ENCODE results near the gene PHF10. TPM values are rescaled to one million over a fixed set of nuclear protein-coding genes. Genes with fewer than 3 reads are reported as not detected.

PHF10 gene
- total and polyA plus RNA-seq, 2 of the 4 experiments (the other 2 are of a cell fraction), result 7.3 to 15.9 TPM

DNA sequence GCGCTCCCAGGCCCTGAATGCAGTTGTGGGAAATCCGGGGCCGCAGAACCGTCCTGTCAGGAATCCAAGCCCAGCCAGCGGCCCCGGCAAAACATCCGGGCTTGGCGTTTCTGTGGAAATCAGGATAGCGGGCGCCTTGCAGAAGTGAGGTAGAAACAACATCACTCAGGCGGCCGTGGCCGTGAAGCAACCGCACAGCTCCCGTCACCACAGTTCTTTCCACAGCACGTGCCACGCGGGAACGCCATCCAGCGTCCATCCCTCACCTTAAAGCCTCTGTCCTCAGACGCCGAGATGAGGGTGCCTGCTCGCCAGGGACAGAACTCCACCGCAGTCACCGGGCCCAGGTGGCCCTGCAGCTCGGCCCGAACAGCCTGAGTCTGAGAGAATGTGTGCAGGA is 56.6 kb downstream of the PHF10 start:
- Histone ChIP-seq H3K9ac (ENCODE audit: low read depth, low read length) (no peak overlapping the region), H4K8ac (ENCODE audit: low read depth in 2 of 2, low read length in 2 of 2) (no peak overlapping the region), H2AK5ac (ENCODE audit: low read depth, low read length) (no peak overlapping the region), H4K20me1 (ENCODE audit: insufficient read depth, low read length) (no peaks in the 10 kb centered on the region), H3K14ac (replicated peaks; ENCODE audit: low read depth, low read length) (no peak overlapping the region), H3K79me1 (ENCODE audit: low read depth in 1 of 2, low read length in 2 of 2) (no peaks in the 10 kb centered on the region), H3K23ac (ENCODE audit: low read depth, low read length) (no peak overlapping the region), H3K27ac (ENCODE audit: insufficient read depth, low read length) (no peak overlapping the region), H3K4me3 (ENCODE audit: insufficient read depth, low read depth, low read length) (no peak overlapping the region), H3K4ac (ENCODE audit: low read depth, low read length) (no peak overlapping the region), H3K27me3 (ENCODE audit: control insufficient read depth, insufficient read depth, low read length) (no peaks in the 10 kb centered on the region), H4K91ac (ENCODE audit: insufficient read depth, low read depth, low read length) (no peak overlapping the region), H3K18ac (ENCODE audit: low read depth, low read length) (no peak overlapping the region), H2AFZ (replicated peaks; ENCODE audit: low read length, poor library complexity) (no peak overlapping the region), H3K9me3 (ENCODE audit: control insufficient read depth, insufficient read depth, low read length) (no peaks in the 10 kb centered on the region), H3K36me3 (ENCODE audit: control insufficient read depth, insufficient read depth, low read length) (peaks cover 50% of the 10 kb centered on the region), H3K4me2 (ENCODE audit: low read depth, low read length) (no peak overlapping the region), H3K4me1 (ENCODE audit: control insufficient read depth, insufficient read depth, low read length) (no peaks in the 10 kb centered on the region), H2BK15ac (ENCODE audit: low read depth, low read length) (no peak overlapping the region), H2AK9ac (replicated peaks; ENCODE audit: low read depth, low read length, poor library complexity) (no peak overlapping the region), H4K5ac (ENCODE audit: low read depth, low read length) (no peak overlapping the region), H2BK20ac (ENCODE audit: low read depth, low read length) (no peak overlapping the region), H3K56ac (ENCODE audit: extremely low read depth, insufficient read depth, low read length) (no peak overlapping the region), H2BK120ac (ENCODE audit: low read depth, low read length) (no peak overlapping the region), H3K9me1 (ENCODE audit: insufficient read depth, low read length) (peaks cover 6% of the 10 kb centered on the region; the same call in 1 of the 2 replicates), H2BK5ac (ENCODE audit: low read depth, low read length, poor library complexity, severe bottlenecking) (no peak overlapping the region)
- TF ChIP-seq FOS (IDR thresholded peaks at IDR 0.05; ENCODE audit: low read depth, low read length) (no peak), MAFK (IDR thresholded peaks at IDR 0.05; ENCODE audit: low read depth, low read length) (no peak), RCOR1 (IDR thresholded peaks at IDR 0.05; ENCODE audit: insufficient replicate concordance, low read length) (no peak), CEBPB (IDR thresholded peaks at IDR 0.05; ENCODE audit: low read depth, low read length) (no peak), NFE2L2 (IDR thresholded peaks at IDR 0.05; ENCODE audit: low read depth, low read length) (no peak), SMC3 (IDR thresholded peaks at IDR 0.05; ENCODE audit: low read depth, low read length) (no peak), BHLHE40 (IDR thresholded peaks at IDR 0.05; ENCODE audit: low read depth, low read length) (no peak)
- TF ChIP-seq, protein P1, sequence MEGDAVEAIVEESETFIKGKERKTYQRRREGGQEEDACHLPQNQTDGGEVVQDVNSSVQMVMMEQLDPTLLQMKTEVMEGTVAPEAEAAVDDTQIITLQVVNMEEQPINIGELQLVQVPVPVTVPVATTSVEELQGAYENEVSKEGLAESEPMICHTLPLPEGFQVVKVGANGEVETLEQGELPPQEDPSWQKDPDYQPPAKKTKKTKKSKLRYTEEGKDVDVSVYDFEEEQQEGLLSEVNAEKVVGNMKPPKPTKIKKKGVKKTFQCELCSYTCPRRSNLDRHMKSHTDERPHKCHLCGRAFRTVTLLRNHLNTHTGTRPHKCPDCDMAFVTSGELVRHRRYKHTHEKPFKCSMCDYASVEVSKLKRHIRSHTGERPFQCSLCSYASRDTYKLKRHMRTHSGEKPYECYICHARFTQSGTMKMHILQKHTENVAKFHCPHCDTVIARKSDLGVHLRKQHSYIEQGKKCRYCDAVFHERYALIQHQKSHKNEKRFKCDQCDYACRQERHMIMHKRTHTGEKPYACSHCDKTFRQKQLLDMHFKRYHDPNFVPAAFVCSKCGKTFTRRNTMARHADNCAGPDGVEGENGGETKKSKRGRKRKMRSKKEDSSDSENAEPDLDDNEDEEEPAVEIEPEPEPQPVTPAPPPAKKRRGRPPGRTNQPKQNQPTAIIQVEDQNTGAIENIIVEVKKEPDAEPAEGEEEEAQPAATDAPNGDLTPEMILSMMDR (conservative IDR thresholded peaks at IDR 0.05; ENCODE audit: low read depth, low read length), result no peak
- TF ChIP-seq, protein P2, sequence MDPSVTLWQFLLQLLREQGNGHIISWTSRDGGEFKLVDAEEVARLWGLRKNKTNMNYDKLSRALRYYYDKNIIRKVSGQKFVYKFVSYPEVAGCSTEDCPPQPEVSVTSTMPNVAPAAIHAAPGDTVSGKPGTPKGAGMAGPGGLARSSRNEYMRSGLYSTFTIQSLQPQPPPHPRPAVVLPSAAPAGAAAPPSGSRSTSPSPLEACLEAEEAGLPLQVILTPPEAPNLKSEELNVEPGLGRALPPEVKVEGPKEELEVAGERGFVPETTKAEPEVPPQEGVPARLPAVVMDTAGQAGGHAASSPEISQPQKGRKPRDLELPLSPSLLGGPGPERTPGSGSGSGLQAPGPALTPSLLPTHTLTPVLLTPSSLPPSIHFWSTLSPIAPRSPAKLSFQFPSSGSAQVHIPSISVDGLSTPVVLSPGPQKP (IDR thresholded peaks at IDR 0.05; ENCODE audit: borderline replicate concordance, low read depth, low read length), result no peak
- 100% methylated on average over 1 of the region's 27 CpGs; no CpG with 5 or more reads in 1 of the 2 experiments for WGBS, 2 experiments (ENCODE audit: extremely low coverage in 2 of 2, insufficient read length in 1 of 2)
- CTCF ChIA-PET, result no interaction called here
- POLR2A ChIA-PET (ENCODE audit: unreplicated experiment), result no interaction called here
- no TSS peak for BruUV-seq (replicated peaks)
- ATAC-seq (ENCODE audit: low read depth) (no peak), DNase-seq (no peak)
- in situ Hi-C loops (cut with MboI; ENCODE audit: low sequenced_read_pairs) (no loop called here), dilution Hi-C loops (cut with HindIII; ENCODE audit: low sequenced_read_pairs, unreplicated experiment) (no loop called here), intact Hi-C loops (cut with micrococcal nuclease) (no loop called here)

Measured in IMR-90 (cell line).